GM21423 (cell line): ENCODE data around the gene NOTCH2.

ENCODE experiments used
- ATAC-seq: cut with Tn5 transposase; IDR thresholded peaks from one replicate; pipeline ENCODE4 v1.9.1; 2021; ENCODE audit warnings: mild to moderate bottlenecking, moderate library complexity; ENCODE audit not compliant: unreplicated experiment

The NOTCH2 gene

DNA sequence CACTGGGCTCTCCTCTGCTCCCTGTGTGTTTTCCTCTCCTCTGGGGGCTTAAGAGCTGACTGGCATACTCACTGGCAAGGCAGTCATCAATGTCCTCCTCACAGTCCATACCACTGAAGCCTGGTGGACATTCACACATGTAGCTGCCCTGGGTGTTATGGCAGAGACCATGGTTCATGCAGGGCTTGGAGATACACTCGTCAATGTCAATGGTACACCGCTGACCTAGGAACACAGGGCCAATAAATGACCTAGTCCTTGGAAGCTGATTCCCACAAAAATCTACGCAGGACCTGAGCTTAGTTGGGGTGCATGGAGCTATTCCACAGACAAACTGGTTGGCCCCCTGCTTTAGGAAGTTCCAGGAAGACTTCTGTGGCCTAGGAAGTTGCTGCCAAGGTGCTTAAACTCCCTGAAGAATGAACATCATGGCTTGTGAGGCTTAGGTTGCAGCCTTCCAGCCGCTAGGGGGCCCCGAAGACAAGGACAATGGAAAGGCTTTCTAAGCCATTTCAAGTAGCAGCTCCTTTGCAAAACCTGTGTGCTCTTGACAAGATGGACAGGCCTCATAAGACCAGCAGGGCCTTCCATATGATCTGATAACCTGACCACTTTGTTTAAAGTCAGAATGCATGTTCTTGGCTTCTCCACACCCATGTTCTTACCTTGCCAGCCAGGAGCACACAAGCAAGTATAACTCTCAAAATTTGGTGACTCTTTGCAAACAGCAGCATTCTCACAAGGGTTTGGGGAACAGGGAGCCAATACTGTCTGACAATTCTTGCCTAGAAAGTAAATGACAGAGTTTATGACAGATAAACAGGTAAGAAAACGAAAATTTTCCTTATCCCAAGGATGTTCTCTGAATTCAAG, 120.9 kb downstream of the NOTCH2 start:
- ATAC-seq: peak; percentile 83

DNA sequence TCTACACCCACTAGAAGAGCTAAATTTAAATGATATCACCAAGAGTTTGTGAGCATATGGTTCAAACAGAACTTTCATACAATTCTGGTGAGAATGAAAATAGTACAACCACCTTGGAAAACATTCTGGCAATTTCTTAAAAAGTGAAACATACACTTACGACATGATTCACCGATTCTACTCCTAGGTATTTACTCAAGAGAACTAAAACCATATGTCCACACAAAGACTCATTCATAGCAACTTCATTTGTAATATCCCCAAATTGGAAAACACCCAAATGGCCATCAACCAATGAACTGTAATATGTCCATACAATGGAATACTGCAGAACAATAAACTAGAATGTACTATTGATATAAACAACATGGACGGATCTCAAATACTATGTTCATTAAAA, 122.0 kb downstream of the NOTCH2 start:
- no peak for ATAC-seq

DNA sequence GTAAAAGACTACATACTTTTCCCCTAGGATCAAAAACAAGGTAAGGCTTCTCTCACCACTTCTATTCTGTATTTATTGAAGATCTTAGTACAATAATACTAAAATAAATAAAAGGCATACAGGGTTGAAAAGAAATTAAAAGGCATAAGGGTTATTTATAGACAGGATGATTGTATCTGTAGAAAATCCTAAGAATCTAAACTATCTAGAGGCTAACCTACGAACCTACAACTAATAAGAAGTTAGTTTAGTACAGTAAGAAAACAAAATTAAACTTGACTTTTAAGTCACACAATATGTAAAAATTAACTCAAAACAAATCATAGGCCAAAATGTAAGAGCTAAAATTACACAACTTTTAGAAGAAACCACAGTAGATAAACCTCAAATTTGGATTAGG, 122.7 kb downstream of the NOTCH2 start:
- ATAC-seq: no peak

DNA sequence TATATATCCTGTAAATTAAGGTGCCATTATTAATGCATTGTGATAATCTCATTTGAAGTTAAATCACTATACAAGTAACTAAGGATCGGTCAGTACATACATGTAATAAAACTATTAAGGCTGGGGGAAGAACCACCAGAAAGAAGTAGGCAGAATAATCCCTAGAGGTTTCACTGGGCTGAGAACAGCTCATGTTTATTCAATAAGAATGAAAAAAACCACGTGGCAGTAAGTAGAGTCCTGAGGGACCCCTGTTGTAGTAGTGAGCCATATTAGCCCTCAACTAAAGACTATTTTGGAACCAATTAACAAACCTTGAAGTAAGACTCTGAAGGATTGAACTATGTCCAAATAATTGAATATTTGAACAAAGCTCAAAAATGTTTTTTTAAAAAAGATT, 126.2 kb downstream of the NOTCH2 start:
- ATAC-seq: no peak

DNA sequence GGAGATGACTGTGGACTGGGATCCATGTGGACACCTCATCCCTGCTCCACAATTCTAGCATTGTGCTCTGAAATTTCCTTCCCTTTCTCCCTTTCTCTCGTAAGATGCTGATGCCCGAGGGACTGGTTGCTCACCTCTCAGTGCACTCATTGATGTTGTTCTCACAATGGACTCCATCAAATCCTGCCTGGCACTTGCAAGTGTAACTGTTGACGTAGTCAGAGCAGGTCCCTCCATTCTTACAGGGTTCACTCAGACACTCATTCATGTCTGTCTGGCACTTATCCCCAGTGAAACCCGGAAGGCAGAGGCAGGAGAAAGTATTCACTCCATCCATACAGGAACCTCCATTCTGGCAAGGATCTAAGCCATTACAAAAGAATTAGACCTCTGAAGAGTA, 128.1 kb downstream of the NOTCH2 start:
- ATAC-seq: no peak

DNA sequence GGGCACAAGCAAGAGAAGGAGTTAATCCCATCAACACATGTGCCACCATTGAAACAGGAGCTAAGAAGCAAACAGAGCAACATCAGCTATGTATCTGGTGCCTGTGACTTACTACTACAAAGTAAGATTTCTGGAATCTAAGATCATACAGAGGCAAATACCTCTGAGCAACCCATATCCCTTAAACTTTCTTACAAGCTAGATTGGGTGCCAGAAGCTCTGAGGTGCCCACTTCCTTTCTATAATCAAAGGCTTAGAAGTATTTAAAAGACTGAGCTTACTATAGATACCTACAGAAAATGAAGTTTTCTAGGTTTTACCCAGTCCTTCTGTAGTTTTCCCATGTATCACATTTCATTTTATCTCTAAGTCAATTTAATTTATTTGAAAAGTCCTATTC, 128.8 kb downstream of the NOTCH2 start:
- ATAC-seq: no peak

DNA sequence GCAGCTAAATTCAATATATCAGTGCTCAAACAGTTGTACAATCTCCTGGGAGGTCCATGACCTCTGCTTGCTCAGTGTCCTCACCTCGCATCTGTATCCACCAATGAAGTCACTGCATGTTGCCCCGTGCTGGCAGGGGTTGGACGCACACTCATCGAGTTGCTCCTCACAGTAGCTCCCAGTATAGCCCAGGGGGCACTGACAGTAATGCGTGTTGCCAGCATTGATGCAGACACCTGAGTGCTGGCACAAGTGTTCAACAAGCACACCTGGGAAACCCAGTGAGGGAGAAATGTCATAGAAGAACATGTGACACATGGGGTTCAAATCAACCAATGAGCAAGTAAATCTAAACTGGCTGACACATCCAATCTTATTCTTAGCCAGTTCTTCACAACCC, 132.3 kb downstream of the NOTCH2 start:
- no peak for ATAC-seq

DNA sequence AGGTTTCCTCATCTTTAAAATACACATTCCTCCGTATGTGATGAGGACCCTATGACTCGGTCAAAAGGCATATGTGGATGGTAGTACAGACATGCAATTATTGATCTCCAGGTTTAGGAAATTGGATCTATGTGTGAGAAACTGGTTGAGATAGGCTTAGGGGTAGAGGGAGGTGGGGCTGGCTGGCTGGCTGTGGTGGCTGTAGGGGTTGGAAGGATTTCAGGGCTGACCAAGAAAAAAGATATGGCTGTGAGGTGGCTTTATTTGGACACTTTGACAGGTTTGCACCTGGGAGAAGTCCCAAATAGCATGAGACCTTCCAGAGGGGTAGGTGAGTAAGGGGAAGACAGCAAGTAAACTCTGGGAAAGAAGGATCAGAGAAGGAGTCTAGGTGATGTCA, 133.5 kb downstream of the NOTCH2 start:
- no peak for ATAC-seq

DNA sequence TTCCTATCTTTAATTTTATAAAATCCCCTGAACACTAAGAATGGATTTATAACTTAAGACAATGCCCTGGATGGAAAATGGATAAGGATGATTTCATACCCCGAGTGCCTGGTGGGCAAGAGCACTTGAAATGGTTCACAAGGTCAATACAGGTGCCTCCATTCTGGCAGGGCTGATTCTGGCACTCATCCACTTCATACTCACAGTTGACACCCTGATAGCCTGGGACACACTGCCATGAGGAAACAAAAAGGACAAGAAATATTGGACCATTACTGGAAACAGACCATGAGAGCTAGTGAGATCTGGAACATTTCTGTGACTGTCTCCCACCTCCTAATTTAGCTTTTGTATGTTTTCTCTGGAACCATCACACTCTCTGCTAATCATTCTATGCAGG, 134.1 kb downstream of the NOTCH2 start:
- no peak for ATAC-seq

DNA sequence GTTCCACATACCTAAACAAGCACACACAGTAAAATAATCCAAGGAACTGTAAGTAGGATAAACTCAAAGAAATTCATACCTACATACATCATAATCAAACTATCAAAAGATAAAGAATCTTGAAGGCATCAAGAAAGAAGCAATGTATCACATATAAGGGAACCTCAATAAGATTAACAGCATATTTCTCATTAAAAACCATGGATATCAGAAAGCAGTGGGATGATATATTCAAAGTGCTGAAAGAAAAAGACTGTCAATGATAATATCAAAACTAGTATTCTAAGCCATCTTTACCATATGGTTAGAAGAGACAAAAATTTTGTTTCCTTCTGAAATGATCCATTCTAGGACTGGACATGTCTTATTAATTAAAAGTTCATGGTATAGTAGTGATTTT, 136.1 kb downstream of the NOTCH2 start:
- ATAC-seq: no peak

DNA sequence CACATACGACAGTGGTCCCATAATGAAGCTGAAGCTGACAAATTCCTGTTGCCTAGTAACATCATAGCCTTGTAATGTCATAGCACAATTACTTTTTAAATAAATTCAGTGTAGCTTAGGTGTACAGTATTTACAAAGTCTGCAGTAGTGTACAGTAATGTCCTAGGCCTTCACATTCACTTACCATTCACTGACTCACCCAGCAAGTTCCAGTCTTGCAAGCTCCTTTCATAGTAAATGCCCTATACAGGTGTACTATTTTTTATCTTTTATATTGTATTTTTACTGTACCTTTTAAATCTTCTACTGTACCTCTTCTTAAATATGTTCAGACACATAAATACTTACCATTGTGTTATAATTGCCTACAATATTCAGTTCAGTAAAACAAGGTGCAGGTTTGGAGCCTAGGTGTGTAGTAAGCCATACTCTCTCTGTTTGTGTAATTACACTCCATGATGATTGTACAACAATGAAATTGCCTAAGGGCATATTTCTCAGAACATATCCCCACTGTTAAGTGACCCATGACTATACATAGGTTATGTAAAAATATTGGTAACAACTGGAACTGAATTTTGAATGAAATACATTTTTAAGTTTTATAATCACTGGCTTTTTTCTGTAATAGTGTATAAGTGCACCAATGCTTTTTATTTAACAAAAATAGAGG, 139.7 kb downstream of the NOTCH2 start:
- ATAC-seq: no peak

DNA sequence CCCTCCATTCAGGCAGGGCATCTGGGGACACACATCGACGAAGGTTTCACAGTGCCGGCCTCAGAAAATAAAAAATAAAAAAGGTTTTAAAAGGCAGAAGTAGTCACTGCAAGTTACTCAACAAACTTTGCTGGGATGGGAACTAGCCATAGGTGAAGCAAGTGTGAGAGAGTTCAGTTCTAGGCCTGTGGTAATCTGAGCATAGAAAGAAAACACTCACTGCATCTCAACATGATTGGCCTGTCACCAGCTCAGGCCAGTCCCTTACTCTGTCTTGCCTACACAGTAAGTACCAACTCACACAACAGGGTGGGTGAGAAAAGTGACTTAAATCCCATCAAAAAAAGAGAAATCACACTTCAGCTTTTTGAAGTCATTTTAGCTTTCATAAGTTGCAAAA, 142.9 kb downstream of the NOTCH2 start:
- ATAC-seq: no peak

DNA sequence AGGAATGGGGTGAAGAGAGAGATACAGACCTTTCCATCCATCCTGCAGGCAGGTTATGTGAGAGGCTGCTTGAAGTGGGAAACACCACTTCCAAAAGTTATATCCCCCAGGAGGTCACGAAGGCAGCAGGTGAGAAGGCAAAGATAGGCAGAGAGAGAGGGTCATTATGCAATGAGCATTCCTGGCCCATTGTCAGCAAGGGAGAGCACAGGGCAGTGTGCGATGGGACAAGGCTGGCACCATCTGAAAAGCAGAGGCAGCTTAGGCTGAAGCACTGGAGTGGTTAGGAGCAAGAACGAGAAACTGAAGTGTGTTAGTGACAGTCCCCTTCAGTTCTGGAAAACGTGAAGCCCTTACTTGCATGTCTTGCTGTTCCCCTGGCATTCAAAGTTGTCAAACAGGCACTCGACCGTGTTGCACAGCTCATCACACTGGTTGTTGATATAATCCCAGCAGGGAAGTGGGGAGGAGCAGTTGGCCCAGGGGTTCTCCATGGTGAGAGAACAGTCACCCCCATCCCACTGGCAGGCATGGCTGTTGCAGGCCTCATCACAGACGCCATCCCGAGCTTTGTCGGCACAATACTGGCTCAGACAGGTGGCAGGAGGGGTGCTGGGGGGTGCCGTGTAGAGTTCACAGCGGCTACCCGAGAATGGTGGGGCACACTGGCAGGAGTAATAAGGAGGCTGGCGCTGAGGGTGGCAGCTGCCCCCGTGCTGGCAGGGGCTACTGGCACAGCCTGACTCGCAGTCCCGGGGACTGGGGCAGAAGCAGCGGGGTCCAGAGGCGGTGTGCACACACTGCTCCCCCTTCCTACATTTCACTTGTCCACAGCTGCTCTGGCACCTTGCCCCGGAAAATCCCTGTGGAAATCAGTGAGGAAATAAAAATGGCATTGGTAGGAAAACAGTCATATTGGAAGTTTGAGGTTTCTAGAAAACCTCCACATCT, 144.2 kb downstream of the NOTCH2 start:
- ATAC-seq: no peak

DNA sequence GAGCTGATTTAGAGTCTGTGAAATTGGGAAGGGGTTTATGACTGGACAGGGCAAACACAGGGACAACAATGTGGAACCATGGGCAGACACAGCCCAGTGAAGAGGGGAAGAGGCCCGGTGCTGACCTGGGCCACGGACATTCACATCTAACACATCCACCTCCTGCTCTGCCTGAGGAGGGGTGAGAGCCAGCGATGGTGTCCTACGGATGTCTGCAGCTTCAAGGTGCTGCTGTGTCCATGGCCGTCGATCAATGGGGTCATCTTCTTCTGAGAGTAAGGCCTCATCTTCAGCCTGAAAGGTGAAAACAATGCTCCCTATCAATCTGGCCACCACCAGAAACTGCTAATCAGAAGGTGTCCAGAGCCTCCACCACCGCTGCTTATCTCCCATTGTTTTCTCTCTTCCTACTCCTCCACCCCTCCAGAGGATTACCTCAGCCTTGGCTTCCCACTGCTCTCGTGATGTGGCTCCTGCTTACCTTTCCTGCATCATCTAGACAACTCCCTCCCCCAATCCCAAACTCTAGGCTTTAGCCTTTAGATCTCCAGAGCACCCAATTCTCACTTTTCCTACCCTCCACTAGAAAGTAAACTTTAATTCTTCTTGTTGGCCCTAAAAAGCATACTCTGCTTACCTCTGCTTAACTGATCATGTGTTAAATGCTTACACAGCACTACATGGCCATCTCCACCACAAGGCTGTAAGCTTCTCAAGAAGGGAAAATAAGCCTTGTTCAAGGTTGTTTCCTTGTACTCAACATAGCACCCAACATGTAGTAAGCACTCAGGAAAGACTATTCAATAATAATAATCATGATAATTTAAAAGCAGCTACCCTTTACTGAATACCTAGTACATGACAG, 149.1 kb downstream of the NOTCH2 start:
- no peak for ATAC-seq

DNA sequence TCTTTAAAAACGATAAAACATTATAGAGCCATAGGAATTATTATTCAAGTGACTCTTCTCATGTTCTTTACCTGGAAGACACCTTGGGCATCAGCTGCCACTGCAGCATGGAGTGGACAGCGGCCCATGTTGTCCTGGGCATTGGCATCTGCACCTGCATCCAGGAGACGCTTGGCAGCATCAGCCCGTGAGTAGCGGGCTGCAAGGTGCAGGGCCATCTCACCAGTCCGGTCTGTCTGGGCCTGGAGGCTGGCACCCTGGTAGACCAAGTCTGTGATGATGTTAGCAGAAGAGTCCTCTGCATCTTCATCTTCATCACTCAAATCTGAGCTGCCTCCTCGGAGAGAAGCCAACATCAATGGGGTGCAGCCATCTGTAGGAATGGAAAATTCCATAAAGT, 150.2 kb downstream of the NOTCH2 start:
- ATAC-seq: no peak

DNA sequence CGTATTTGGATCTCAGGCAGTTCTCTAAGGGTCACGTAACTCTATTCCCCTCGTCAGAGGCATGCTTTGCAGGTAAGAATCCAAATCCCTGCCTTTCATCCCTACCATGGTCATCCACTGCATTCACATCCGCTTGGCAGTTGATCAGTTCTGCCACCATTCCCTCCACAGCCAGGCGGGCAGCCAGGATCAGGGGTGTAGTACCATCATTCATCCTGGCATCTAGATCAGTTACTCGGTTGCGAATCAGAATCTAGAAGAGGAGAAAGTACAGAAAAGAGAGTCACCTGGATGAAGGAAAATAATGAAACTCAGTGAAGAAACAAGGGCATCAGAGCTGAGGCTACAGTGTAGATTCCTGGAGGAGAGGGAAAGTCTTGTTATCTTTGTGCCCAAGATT, 151.2 kb downstream of the NOTCH2 start:
- no peak for ATAC-seq

DNA sequence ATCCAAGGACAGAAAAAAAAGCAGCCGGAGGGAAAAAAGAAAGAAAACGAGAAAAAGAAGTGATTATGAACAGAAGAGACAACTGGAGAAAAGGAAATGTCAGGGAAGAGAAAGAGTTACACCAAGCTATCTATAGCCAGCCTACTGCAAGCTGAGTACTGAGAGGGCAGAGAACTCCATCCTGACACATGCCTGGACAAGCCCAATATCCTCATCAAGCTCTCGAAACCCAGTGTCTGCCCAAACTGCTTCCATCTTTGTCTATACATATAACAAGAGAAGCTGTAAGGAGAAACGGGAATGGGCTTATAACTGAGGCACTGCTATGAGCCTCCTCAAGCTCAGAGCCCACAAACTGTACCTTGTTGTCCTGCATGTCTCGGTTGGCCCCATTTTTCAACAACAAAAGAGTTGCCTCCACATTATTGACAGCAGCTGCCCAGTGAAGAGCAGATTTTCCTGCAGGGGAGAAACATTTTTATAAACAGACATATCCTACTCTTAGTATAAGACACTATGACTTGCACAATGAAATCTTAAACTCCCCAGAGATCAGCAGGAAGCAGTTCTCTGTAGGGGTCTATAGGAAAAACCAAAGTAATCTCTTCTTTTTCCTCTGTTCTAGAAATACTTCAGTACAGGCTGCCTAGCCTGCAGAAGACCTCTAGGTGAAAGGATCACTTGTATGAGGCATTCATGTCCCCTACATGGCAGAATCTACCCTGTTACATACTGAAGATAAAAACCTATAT, 152.0 kb downstream of the NOTCH2 start:
- ATAC-seq: no peak

DNA sequence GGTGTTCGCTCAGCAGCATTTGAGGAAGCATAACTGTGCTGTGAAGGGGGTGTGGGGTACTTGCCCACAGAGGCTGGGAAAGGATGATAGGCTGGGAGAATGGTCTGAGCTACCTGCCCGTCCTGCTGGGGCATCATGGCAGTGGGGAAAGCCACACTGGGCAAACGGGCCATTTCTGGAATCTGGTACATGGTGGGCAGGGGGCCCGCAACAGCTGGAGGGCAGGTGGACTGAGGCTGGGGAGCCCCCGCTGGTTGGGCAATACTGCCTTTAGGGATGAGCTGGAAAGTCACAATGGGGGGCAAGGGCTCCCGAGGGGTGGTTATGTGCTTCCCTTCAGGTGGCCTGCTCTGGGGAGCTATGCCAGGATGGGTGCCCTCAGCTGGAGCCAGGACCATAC, 153.9 kb downstream of the NOTCH2 start:
- ATAC-seq: no peak

DNA sequence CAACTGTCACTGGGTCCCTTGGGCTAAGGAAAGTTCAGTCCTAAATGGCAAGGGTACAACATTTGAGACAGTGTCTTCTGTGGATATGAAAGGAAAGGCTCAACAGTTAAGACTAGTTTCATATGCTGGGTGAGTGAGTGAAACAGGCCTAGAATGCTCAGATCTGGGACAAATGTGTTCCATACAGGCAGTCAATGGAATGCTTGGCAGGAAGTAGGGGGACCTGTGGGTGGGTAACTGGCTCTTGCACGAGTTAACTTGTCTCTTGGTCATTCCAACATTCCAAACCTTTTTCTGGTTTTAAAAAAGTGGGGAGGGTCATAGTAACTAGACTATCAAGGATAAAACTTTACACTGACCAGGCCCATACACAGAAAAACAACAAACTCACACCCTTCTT, 155.4 kb downstream of the NOTCH2 start:
- ATAC-seq: no peak

DNA sequence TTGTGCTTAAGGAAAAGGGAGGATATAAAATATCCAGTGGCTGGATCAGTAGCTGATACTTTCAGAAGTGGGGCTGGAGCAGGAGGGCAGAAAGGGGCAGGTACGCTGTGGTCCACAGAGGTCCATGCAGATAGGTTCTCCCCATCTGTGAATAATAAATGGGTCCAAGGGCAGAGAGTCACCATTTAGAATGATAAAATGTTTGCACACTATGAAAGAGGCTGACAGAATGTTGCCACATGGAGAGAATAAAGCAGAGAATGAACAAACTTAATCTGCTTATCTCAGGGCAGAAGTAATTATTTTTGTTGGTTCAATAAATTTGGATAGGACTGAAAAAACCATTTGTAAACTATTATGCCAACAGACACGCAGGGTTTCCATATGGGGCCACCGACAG, 156.5 kb downstream of the NOTCH2 start:
- ATAC-seq: no peak
